Colonic mucosa (tissue), 4 donors: ENCODE data around the gene DDIT3. TPM values are rescaled to one million over a fixed set of nuclear protein-coding genes. Genes with fewer than 3 reads are reported as not detected.

ENCODE experiments used
- DNase-seq: peaks from one replicate; pipeline ENCODE4 v3.0.0-alpha.2; 2020
- H3K27ac ChIP-seq: fragments of 200-600 bp; one replicate; pipeline ENCODE4 v1.8.0; 2021
- H3K27me3 ChIP-seq: fragments of 200-600 bp; one replicate; pipeline ENCODE4 v1.8.0; 2021
- H3K36me3 ChIP-seq: fragments of 200-600 bp; one replicate; pipeline ENCODE4 v1.8.0; 2021
- H3K4me1 ChIP-seq: fragments of 200-600 bp; one replicate; pipeline ENCODE4 v1.8.0; 2021; ENCODE audit warnings: mild to moderate bottlenecking
- H3K4me3 ChIP-seq: fragments of 200-600 bp; one replicate; pipeline ENCODE4 v1.8.0; 2021
- H3K9ac ChIP-seq, 2 donors: one replicate each; pipeline ENCODE4 v1.7.0; 2013; ENCODE audit warnings: control low read depth in 2 of 2, low read depth in 2 of 2, low read length in 2 of 2
- H3K9me3 ChIP-seq: fragments of 200-600 bp; one replicate; pipeline ENCODE4 v1.8.0; 2021
- CTCF ChIP-seq: fragments of 200-600 bp; IDR thresholded peaks from one replicate; pipeline ENCODE4 v1.8.0; 2022; ENCODE audit warnings: antibody characterized with exemption, mild to moderate bottlenecking
- intact Hi-C: fragments of 100-400 bp; cut with DNase I; formaldehyde crosslinking; loops from one replicate; pipeline ENCODE4 v1.14.1; 2022
- total RNA-seq, 2 donors: library from RNA; stranded (reverse); fragmentation: NEBNext Ultra II Directional in 1 of 2; extraction: Animal tissue kit (Norgen Biotek cat#: 25700) in 1 of 2; gene quantifications; one replicate each; pipeline ENCODE4 v1.2.1, GENCODE V29; 2021
- donor health status: healthy.
- donor health status: DM: no; HTN: no; CAD: no.
- donor health status: DM: no; HTN: no; CAD: no.

DDIT3 gene
- total RNA-seq, 2 donors from 2014 or later, result 17.5 to 22.8 TPM

GRCh38 chr12:57523706-57524614 lies 3.6 kb upstream of the DDIT3 start:
- Histone ChIP-seq H3K27me3 (no peaks in the 10 kb centered on the region), H3K36me3 (peaks cover 15% of the 10 kb centered on the region), H3K27ac (peak overlapping the region; percentile 98), H3K9me3 (no peaks in the 10 kb centered on the region), H3K4me3 (peak overlapping the region; percentile 58), H3K4me1 (peaks cover 22% of the 10 kb centered on the region), H3K9ac (peak overlapping the region; percentile 75 to 80)
- intact Hi-C loops, result loop anchor here (5.0 kb wide), 1 partner anchor 323 kb away; the partner anchor contains the start of gene CTDSP2
- no peak for TF ChIP-seq CTCF
- no peak for DNase-seq

GRCh38 chr12:57522887-57523705 lies 2.8 kb upstream of the DDIT3 start:
- peak; percentile 65 for DNase-seq
- intact Hi-C loops, result loop anchor here (5.0 kb wide), 1 partner anchor 324 kb away; the partner anchor contains the start of gene CTDSP2
- peaks cover 31% of the 10 kb centered on the region for H3K4me1 ChIP-seq
- peaks cover 15% of the 10 kb centered on the region for H3K36me3 ChIP-seq
- peak overlapping the region; percentile 58 for H3K4me3 ChIP-seq
- H3K27ac ChIP-seq, result peak overlapping the region; percentile 98
- no peaks in the 10 kb centered on the region for H3K27me3 ChIP-seq
- no peaks in the 10 kb centered on the region for H3K9me3 ChIP-seq
- peak overlapping the region; percentile 75 to 80 for H3K9ac ChIP-seq
- no peak for TF ChIP-seq CTCF

- no peaks in the 10 kb centered on the region for H3K27me3 ChIP-seq
- H3K9me3 ChIP-seq, result no peaks in the 10 kb centered on the region
- intact Hi-C loops, result loop anchor here (5.0 kb wide), 1 partner anchor 325 kb away; the partner anchor contains the start of gene CTDSP2
- peaks cover 11% of the 10 kb centered on the region for H3K36me3 ChIP-seq
- H3K9ac ChIP-seq, result peak within 1 kb of the TSS; percentile 80 to 90
- H3K4me1 ChIP-seq, result peaks cover 33% of the 10 kb centered on the region
- DNase-seq, result peak; percentile 92
- H3K27ac ChIP-seq, result peak within 1 kb of the TSS; percentile 98
- peak within 1 kb of the TSS; percentile 58 for H3K4me3 ChIP-seq
- TF ChIP-seq CTCF, result no peak
Measured at GRCh38 chr12:57522011-57522886, 1.9 kb upstream of the DDIT3 start, which contains the start of gene MBD6. TSS of gene MBD6 (plus strand) at chr12:57522824. CDS start at chr12:57524304, 1,480 bp downstream.

- intact Hi-C loops, result loop anchor here (5.0 kb wide), 1 partner anchor 326 kb away; the partner anchor contains the start of gene CTDSP2
Measured at GRCh38 chr12:57521525-57522010, 1.3 kb upstream of the DDIT3 start.

More at GRCh38 chr12:57521525-57522010, 1.3 kb upstream of the DDIT3 start:
- H3K27me3 ChIP-seq, result no peaks in the 10 kb centered on the region
- H3K36me3 ChIP-seq, result peaks cover 14% of the 10 kb centered on the region
- no peaks in the 10 kb centered on the region for H3K9me3 ChIP-seq
- H3K4me1 ChIP-seq, result peaks cover 33% of the 10 kb centered on the region
- TF ChIP-seq CTCF, result no peak
- DNase-seq, result peak; percentile 60
- H3K4me3 ChIP-seq, result peak overlapping the region; percentile 58
- peak overlapping the region; percentile 79 to 90 for H3K9ac ChIP-seq
- H3K27ac ChIP-seq, result peak overlapping the region; percentile 98
